ENCODE data around the gene F10. TPM values are rescaled to one million over a fixed set of nuclear protein-coding genes. Genes with fewer than 3 reads are reported as not detected.

Gene F10
- polyA plus RNA-seq, 1 of the 3 experiments (the other 2 are of a cell fraction) = 12.5 TPM

GRCh38 chr13:113109151-113110047 is 13.2 kb upstream of the F10 start:
- Histone ChIP-seq H3K9me3 (no peaks in the 10 kb centered on the region), H3K27me3 (ENCODE audit: insufficient read depth) (peaks cover 12% of the 10 kb centered on the region), H2AFZ (ENCODE audit: low read depth) (no peak overlapping the region), H3K79me2 (ENCODE audit: insufficient read depth) (no peaks in the 10 kb centered on the region), H4K20me1 (ENCODE audit: insufficient read depth) (no peaks in the 10 kb centered on the region), H3K27ac (ENCODE audit: low read depth in 2 of 2, low read length in 1 of 2) (no peak overlapping the region), H3K36me3 (replicated peaks in 1 of 2; ENCODE audit: control insufficient read depth in 1 of 2, insufficient read depth in 2 of 2, low read length in 1 of 2) (no peaks in the 10 kb centered on the region), H3K9ac (no peak overlapping the region), H3K4me1 (ENCODE audit: control insufficient read depth in 1 of 2, insufficient read depth in 2 of 2, low read depth in 1 of 2, low read length in 1 of 2) (peaks cover 0 to 2% of the 10 kb centered on the region in 2 experiments; a peak in 1 of 4 replicates), H3K9me2 (no peaks in the 10 kb centered on the region), H3F3A (replicated peaks; ENCODE audit: insufficient read depth) (no peaks in the 10 kb centered on the region), H3K4me3 (ENCODE audit: low read depth in 2 of 2, low read length in 1 of 2) (no peak overlapping the region), H3K4me2 (no peak overlapping the region)
- ChIA-PET CTCF (no interaction called here), POLR2A (no interaction called here)
- WGBS (ENCODE audit: low lambda C conversion rate) = 63% methylated on average over 54 of the region's 73 CpGs
- TF ChIP-seq IRF3 (IDR thresholded peaks at IDR 0.05; ENCODE audit: low read depth, low read length) (no peak), RFX5 (IDR thresholded peaks at IDR 0.05; ENCODE audit: low read length) (no peak), USF2 (IDR thresholded peaks at IDR 0.05; ENCODE audit: borderline replicate concordance, low read depth, low read length) (no peak), TEAD4 (IDR thresholded peaks at IDR 0.05; ENCODE audit: borderline replicate concordance, insufficient read depth) (no peak), NRF1 (IDR thresholded peaks at IDR 0.05; ENCODE audit: low read depth, low read length) (no peak), GABPA (IDR thresholded peaks at IDR 0.05; ENCODE audit: low read depth) (no peak), TAF1 (IDR thresholded peaks at IDR 0.05; ENCODE audit: borderline replicate concordance, low read depth, low read length) (no peak), RAD21 (IDR thresholded peaks at IDR 0.05; ENCODE audit: low read length) (no peak), MEF2A (IDR thresholded peaks at IDR 0.05; ENCODE audit: borderline replicate concordance, low read depth) (no peak), NFIC (IDR thresholded peaks at IDR 0.05; ENCODE audit: borderline replicate concordance) (no peak), ZBTB33 (IDR thresholded peaks at IDR 0.05; ENCODE audit: borderline replicate concordance, low read depth) (no peak), TCF12 (IDR thresholded peaks at IDR 0.05) (no peak), FOXM1 (IDR thresholded peaks at IDR 0.05; ENCODE audit: low read depth) (no peak), RXRA (IDR thresholded peaks at IDR 0.05; ENCODE audit: borderline replicate concordance, low read depth) (no peak), JUND (IDR thresholded peaks at IDR 0.05) (no peak), EP300 (IDR thresholded peaks at IDR 0.05; ENCODE audit: borderline replicate concordance in 1 of 2, low read depth in 1 of 2, low read length in 1 of 2) (no peak), EZH2phosphoT487 (IDR thresholded peaks at IDR 0.05; ENCODE audit: borderline replicate concordance, low read depth) (no peak), FOXJ3 (CRISPR knock-in tag; IDR thresholded peaks at IDR 0.05) (no peak)
- DNase-seq = no peak
